ENCODE results near the gene LTBP1. TPM values are rescaled to one million over a fixed set of nuclear protein-coding genes. Genes with fewer than 3 reads are reported as not detected.

Gene LTBP1
- total RNA-seq, 1 donor from 2014 or later, result 327 TPM

GRCh38 chr2:33236482-33237385, 290.0 kb downstream of the LTBP1 start:
- H3K9me3 Mint-ChIP-seq (ENCODE audit: unreplicated experiment), result no peaks in the 10 kb centered on the region
- H3K27ac Mint-ChIP-seq (ENCODE audit: unreplicated experiment), result peak overlapping the region; percentile 55
- TF ChIP-seq CTCF (IDR thresholded peaks at IDR 0.05; ENCODE audit: unreplicated experiment), result no peak
- peaks cover 34% of the 10 kb centered on the region for H3K36me3 Mint-ChIP-seq (ENCODE audit: low read depth, unreplicated experiment)
- H3K4me1 Mint-ChIP-seq (ENCODE audit: unreplicated experiment), result peaks cover 17% of the 10 kb centered on the region
- H3K4me3 Mint-ChIP-seq (ENCODE audit: unreplicated experiment), result no peak overlapping the region
- H3K27me3 Mint-ChIP-seq (ENCODE audit: unreplicated experiment), result peaks cover 2% of the 10 kb centered on the region
- no peak for DNase-seq (ENCODE audit: low spot score)

- Mint-ChIP-seq H3K27me3 (ENCODE audit: unreplicated experiment) (no peaks in the 10 kb centered on the region), H3K4me3 (ENCODE audit: unreplicated experiment) (peak overlapping the region; percentile 18), H3K4me1 (ENCODE audit: unreplicated experiment) (peaks cover 12% of the 10 kb centered on the region), H3K36me3 (ENCODE audit: low read depth, unreplicated experiment) (peaks cover 32% of the 10 kb centered on the region), H3K27ac (ENCODE audit: unreplicated experiment) (peak overlapping the region; percentile 82), H3K9me3 (ENCODE audit: unreplicated experiment) (no peaks in the 10 kb centered on the region)
- no peak for DNase-seq (ENCODE audit: low spot score)
- TF ChIP-seq CTCF (IDR thresholded peaks at IDR 0.05; ENCODE audit: unreplicated experiment), result no peak
Observed at GRCh38 chr2:33238111-33238510, 291.4 kb downstream of the LTBP1 start.

- no peak for DNase-seq (ENCODE audit: low spot score)
- H3K36me3 Mint-ChIP-seq (ENCODE audit: low read depth, unreplicated experiment), result peaks cover 20% of the 10 kb centered on the region
- H3K4me1 Mint-ChIP-seq (ENCODE audit: unreplicated experiment), result peaks cover 21% of the 10 kb centered on the region
- no peaks in the 10 kb centered on the region for H3K27me3 Mint-ChIP-seq (ENCODE audit: unreplicated experiment)
- no peak overlapping the region for H3K4me3 Mint-ChIP-seq (ENCODE audit: unreplicated experiment)
- H3K27ac Mint-ChIP-seq (ENCODE audit: unreplicated experiment), result peak overlapping the region; percentile 73
- H3K9me3 Mint-ChIP-seq (ENCODE audit: unreplicated experiment), result no peaks in the 10 kb centered on the region
- no peak for TF ChIP-seq CTCF (IDR thresholded peaks at IDR 0.05; ENCODE audit: unreplicated experiment)
Observed at GRCh38 chr2:33240178-33240577, 293.4 kb downstream of the LTBP1 start.

DNA sequence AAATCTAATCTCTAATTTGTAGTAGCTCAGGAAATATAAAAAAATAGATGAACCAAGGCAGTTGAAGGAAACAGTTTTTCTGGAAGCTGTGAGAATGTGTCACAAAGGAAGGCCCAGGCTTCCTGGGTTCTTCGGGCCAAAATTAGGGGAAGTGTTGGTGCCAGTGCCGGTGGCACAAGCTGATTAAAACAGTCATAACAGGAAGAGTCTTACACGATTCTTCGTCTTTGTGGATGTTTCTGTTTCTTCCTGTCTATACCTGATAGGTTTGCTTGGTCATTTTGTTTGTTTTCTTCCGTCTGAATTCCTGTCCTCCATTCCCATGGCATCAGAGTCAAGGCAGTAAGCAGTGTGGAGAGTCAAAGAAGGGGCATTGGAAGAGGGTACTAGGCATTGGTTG, 294.3 kb downstream of the LTBP1 start:
- TF ChIP-seq CTCF (IDR thresholded peaks at IDR 0.05; ENCODE audit: unreplicated experiment), result no peak
- H3K4me3 Mint-ChIP-seq (ENCODE audit: unreplicated experiment), result no peak overlapping the region
- no peak for DNase-seq (ENCODE audit: low spot score)
- peaks cover 21% of the 10 kb centered on the region for H3K4me1 Mint-ChIP-seq (ENCODE audit: unreplicated experiment)
- no peaks in the 10 kb centered on the region for H3K27me3 Mint-ChIP-seq (ENCODE audit: unreplicated experiment)
- no peak overlapping the region for H3K27ac Mint-ChIP-seq (ENCODE audit: unreplicated experiment)
- H3K36me3 Mint-ChIP-seq (ENCODE audit: low read depth, unreplicated experiment), result peaks cover 14% of the 10 kb centered on the region
- no peaks in the 10 kb centered on the region for H3K9me3 Mint-ChIP-seq (ENCODE audit: unreplicated experiment)

GRCh38 chr2:33241581-33241980, 294.8 kb downstream of the LTBP1 start:
- no peaks in the 10 kb centered on the region for H3K27me3 Mint-ChIP-seq (ENCODE audit: unreplicated experiment)
- DNase-seq (ENCODE audit: low spot score), result no peak

More at GRCh38 chr2:33241581-33241980, 294.8 kb downstream of the LTBP1 start:
- no peaks in the 10 kb centered on the region for H3K9me3 Mint-ChIP-seq (ENCODE audit: unreplicated experiment)
- peaks cover 20% of the 10 kb centered on the region for H3K4me1 Mint-ChIP-seq (ENCODE audit: unreplicated experiment)
- TF ChIP-seq CTCF (IDR thresholded peaks at IDR 0.05; ENCODE audit: unreplicated experiment), result no peak
- peaks cover 10% of the 10 kb centered on the region for H3K36me3 Mint-ChIP-seq (ENCODE audit: low read depth, unreplicated experiment)
- H3K27ac Mint-ChIP-seq (ENCODE audit: unreplicated experiment), result no peak overlapping the region
- no peak overlapping the region for H3K4me3 Mint-ChIP-seq (ENCODE audit: unreplicated experiment)
